HG03469 (cell line): Measurements from ENCODE around the gene C1orf105.

Experiments
- ATAC-seq: cut with Tn5 transposase; IDR thresholded peaks from one replicate; pipeline ENCODE4 v1.9.1; 2021; ENCODE audit warnings: mild to moderate bottlenecking, moderate library complexity, moderate number of reproducible peaks; ENCODE audit not compliant: unreplicated experiment

The C1orf105 gene

GRCh38 chr1:172455451-172455850 lies 35.0 kb downstream of the C1orf105 start:
- ATAC-seq, result no peak

GRCh38 chr1:172456344-172456769 lies 35.9 kb downstream of the C1orf105 start:
- no peak for ATAC-seq

- ATAC-seq, result no peak
Observed at GRCh38 chr1:172457479-172458130, 37.1 kb downstream of the C1orf105 start.

GRCh38 chr1:172460177-172460576 lies 39.7 kb downstream of the C1orf105 start:
- ATAC-seq, result no peak

- ATAC-seq, result no peak
Observed at GRCh38 chr1:172460887-172461315, 40.4 kb downstream of the C1orf105 start.

- ATAC-seq, result no peak
Observed at GRCh38 chr1:172465617-172466016, 45.1 kb downstream of the C1orf105 start.

GRCh38 chr1:172466795-172467407 lies 46.4 kb downstream of the C1orf105 start:
- ATAC-seq, result no peak

- ATAC-seq, result no peak
Observed at GRCh38 chr1:172467446-172467845, 47.0 kb downstream of the C1orf105 start.

- ATAC-seq, result no peak
Observed at GRCh38 chr1:172468296-172468695, 47.8 kb downstream of the C1orf105 start.

GRCh38 chr1:172469717-172470116 lies 49.2 kb downstream of the C1orf105 start:
- no peak for ATAC-seq

- no peak for ATAC-seq
Observed at GRCh38 chr1:172470149-172470548, 49.7 kb downstream of the C1orf105 start.

GRCh38 chr1:172471666-172472065 lies 51.2 kb downstream of the C1orf105 start:
- no peak for ATAC-seq

- no peak for ATAC-seq
Observed at GRCh38 chr1:172472495-172472894, 52.0 kb downstream of the C1orf105 start.

GRCh38 chr1:172473302-172473701 lies 52.8 kb downstream of the C1orf105 start:
- ATAC-seq, result no peak

- no peak for ATAC-seq
Observed at GRCh38 chr1:172473842-172474241, 53.4 kb downstream of the C1orf105 start.

GRCh38 chr1:172476218-172476811 lies 55.8 kb downstream of the C1orf105 start:
- ATAC-seq, result no peak

GRCh38 chr1:172477216-172477615 lies 56.7 kb downstream of the C1orf105 start:
- ATAC-seq, result no peak

GRCh38 chr1:172477741-172478140 lies 57.3 kb downstream of the C1orf105 start:
- ATAC-seq, result no peak

GRCh38 chr1:172478485-172478884 lies 58.0 kb downstream of the C1orf105 start:
- no peak for ATAC-seq

- ATAC-seq, result no peak
Observed at GRCh38 chr1:172480431-172480830, 59.9 kb downstream of the C1orf105 start.

GRCh38 chr1:172482044-172482443 lies 61.6 kb downstream of the C1orf105 start:
- ATAC-seq, result no peak

- ATAC-seq, result no peak
Observed at GRCh38 chr1:172483448-172483847, 63.0 kb downstream of the C1orf105 start.
